Transverse colon (tissue), 4 donors: ENCODE results near the gene GNAI3. TPM values are rescaled to one million over a fixed set of nuclear protein-coding genes. Genes with fewer than 3 reads are reported as not detected.

Experiments used
- DNase-seq: peaks from one replicate; pipeline ENCODE4 v3.0.0-alpha.2; 2019
- H3K27ac ChIP-seq, 4 donors: fragments of 200-600 bp; sonication (generic); 2 replicates each; pipeline ENCODE4 v1.5.1; 2016 to 2018; ENCODE audit warnings: inconsistent platforms in 4 of 4
- H3K27me3 ChIP-seq: fragments of 200-600 bp; sonication (generic); 2 replicates; pipeline ENCODE4 v1.5.1; 2017; ENCODE audit warnings: inconsistent platforms
- H3K36me3 ChIP-seq, 4 donors: fragments of 200-600 bp; sonication (generic); 2 replicates each; pipeline ENCODE4 v1.5.1; 2017 to 2019; ENCODE audit warnings: inconsistent platforms in 4 of 4
- H3K4me1 ChIP-seq, 4 donors: fragments of 200-600 bp; sonication (generic); 2 replicates each; pipeline ENCODE4 v1.5.1; 2017 to 2020; ENCODE audit warnings: inconsistent platforms in 4 of 4
- H3K4me3 ChIP-seq, 4 donors: fragments of 200-600 bp; sonication (generic); 1 replicate in 1 of 4; 2 replicates in 3 of 4; pipeline versions ENCODE4 v1.5.1 to v1.6.1; 2017 to 2019; ENCODE audit warnings: inconsistent platforms in 4 of 4
- H3K9me3 ChIP-seq, 2 donors: fragments of 200-600 bp; sonication (generic); 2 replicates each; pipeline ENCODE4 v1.5.1; 2017 to 2019; ENCODE audit warnings: inconsistent platforms in 2 of 2
- CTCF ChIP-seq, 5 experiments: fragments of 200-600 bp in 3 of 5; fragments of 450-650 bp in 2 of 5; sonication (generic) in 3 of 5; IDR thresholded peaks; 1 replicate in 2 of 5; 2 replicates in 3 of 5; pipeline ENCODE4 v1.5.1; 2016 to 2017; ENCODE audit warnings: antibody characterized with exemption in 5 of 5, inconsistent platforms in 3 of 5, mild to moderate bottlenecking in 2 of 5, moderate library complexity in 1 of 5
- EP300 ChIP-seq: sonication (generic); formaldehyde crosslinking; IDR thresholded peaks from one replicate; pipeline ENCODE4 v1.6.1; 2017; ENCODE audit warnings: antibody characterized with exemption, low read depth
- POLR2A ChIP-seq: fragments of 450-650 bp; IDR thresholded peaks from one replicate; pipeline ENCODE4 v1.6.1; 2016; ENCODE audit warnings: antibody characterized with exemption, mild to moderate bottlenecking, moderate library complexity
- POLR2AphosphoS5 ChIP-seq, 3 donors: sonication (generic); formaldehyde crosslinking; IDR thresholded peaks; one replicate each; pipeline ENCODE4 v1.6.1; 2016; ENCODE audit warnings: antibody characterized with exemption in 3 of 3
- WGBS, 2 donors: methylation state at CpG; one replicate each; pipeline ENCODE4 v1.1.5; 2018; ENCODE audit warnings: low coverage in 1 of 2; 5-methylcytosine and 5-hydroxymethylcytosine counted together
- in situ Hi-C, 4 donors: fragments of 200-750 bp; cut with MboI; loops; one replicate each; pipeline versions ENCODE4 v1.15.0 to v1.15.1; 2017; ENCODE audit warnings: low sequenced_read_pairs in 3 of 4, low pct_ligation_motif_present in 1 of 4, low pct_unique_long_range_greater_than_20kb in 1 of 4
- intact Hi-C: fragments of 100-400 bp; cut with DNase I; formaldehyde crosslinking; loops from one replicate; pipeline ENCODE4 v1.15.1; 2023; ENCODE audit warnings: low total_unique reads
- total RNA-seq, 4 donors: library from RNA; depleted of rRNA; stranded (reverse); fragments of >200 nt; gene quantifications; one replicate each; pipeline ENCODE4 v1.1.0, GENCODE V29; 2016

The GNAI3 gene
- total RNA-seq, 4 donors from 2014 or later: 2.2 to 7.5 (median 5.1) TPM

DNA sequence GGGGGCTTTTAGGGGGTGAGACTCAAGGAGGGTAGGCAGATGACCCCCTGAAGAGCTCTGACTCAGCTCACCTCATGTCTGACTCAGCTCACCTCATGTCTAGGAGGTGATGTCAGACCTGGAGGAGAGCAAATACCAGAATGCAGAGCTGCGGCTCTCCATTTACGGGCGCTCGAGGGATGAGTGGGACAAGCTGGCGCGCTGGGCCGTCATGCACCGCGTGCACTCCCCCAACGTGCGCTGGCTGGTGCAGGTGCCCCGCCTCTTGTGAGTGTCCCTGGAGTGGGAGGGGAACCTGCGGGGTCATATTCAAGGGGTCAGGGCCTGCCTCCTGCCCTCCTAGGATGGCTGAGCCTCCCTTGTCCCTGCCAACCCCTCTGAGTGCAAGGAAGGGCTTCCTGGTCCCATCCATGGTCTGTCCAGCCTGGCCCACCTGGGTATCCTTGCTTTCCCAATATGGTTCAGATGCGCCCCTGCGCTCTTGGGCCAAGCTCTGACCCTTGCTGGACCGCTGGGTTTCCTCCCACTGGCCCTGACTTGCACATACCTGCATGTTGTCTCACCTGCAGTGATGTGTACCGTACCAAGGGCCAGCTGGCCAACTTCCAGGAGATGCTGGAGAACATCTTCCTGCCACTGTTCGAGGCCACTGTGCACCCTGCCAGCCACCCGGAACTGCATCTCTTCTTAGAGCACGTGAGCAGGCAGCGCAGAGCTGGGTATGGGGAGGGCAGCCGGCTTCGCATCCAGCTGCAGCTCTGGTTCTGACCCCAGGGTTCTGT is 80.3 kb downstream of the GNAI3 start:
- in situ Hi-C loops: loop anchor here in 1 of 4 donors (10.0 kb wide), 1 partner anchor 84 kb away; the partner anchor contains the start of gene GNAI3
- no peak for DNase-seq
- Histone ChIP-seq H3K9me3 (no peaks in the 10 kb centered on the region), H3K27me3 (no peaks in the 10 kb centered on the region), H3K4me3 (no peak overlapping the region), H3K36me3 (no peaks in the 10 kb centered on the region), H3K27ac (no peak overlapping the region), H3K4me1 (peaks cover 3 to 25% (median 9%) of the 10 kb centered on the region in 4 donors)
- 88% methylated on average over 23 of the region's 23 CpGs; no CpG with 5 or more reads in 1 of the 2 donors for WGBS, 2 donors
- TF ChIP-seq CTCF (IDR thresholded peaks at IDR 0.05) (no peak), EP300 (no peak), POLR2AphosphoS5 (IDR thresholded peaks at IDR 0.05) (no peak), POLR2A (no peak)
- intact Hi-C loops: loop anchor here (5.0 kb wide), 1 partner anchor 81 kb away; the partner anchor contains the start of gene GNAI3

- Histone ChIP-seq H3K4me3 (no peak overlapping the region), H3K9me3 (no peaks in the 10 kb centered on the region), H3K36me3 (no peaks in the 10 kb centered on the region), H3K27ac (no peak overlapping the region), H3K27me3 (no peaks in the 10 kb centered on the region), H3K4me1 (peaks cover 3 to 20% (median 10%) of the 10 kb centered on the region in 4 donors)
- in situ Hi-C loops (loop anchor here in 3 of 4 donors (5.0 to 10.0 kb wide), 3 partner anchors 85 to 355 kb away; partner anchors contain the start of genes AHCYL1 (in 1 of the 3) and GNAI3 (in 1 of the 3)), intact Hi-C loops (loop anchor here (5.0 kb wide), 1 partner anchor 82 kb away; the partner anchor contains the start of gene GNAI3)
- 90 to 100% methylated on average over 2 to 10 of the region's 10 CpGs for WGBS, 2 donors
- TF ChIP-seq POLR2A (no peak), POLR2AphosphoS5 (IDR thresholded peaks at IDR 0.05) (no peak), EP300 (no peak), CTCF (IDR thresholded peaks at IDR 0.05) (no peak)
- DNase-seq: no peak
Measured at GRCh38 chr1:109629372-109630030, 81.1 kb downstream of the GNAI3 start.

DNA sequence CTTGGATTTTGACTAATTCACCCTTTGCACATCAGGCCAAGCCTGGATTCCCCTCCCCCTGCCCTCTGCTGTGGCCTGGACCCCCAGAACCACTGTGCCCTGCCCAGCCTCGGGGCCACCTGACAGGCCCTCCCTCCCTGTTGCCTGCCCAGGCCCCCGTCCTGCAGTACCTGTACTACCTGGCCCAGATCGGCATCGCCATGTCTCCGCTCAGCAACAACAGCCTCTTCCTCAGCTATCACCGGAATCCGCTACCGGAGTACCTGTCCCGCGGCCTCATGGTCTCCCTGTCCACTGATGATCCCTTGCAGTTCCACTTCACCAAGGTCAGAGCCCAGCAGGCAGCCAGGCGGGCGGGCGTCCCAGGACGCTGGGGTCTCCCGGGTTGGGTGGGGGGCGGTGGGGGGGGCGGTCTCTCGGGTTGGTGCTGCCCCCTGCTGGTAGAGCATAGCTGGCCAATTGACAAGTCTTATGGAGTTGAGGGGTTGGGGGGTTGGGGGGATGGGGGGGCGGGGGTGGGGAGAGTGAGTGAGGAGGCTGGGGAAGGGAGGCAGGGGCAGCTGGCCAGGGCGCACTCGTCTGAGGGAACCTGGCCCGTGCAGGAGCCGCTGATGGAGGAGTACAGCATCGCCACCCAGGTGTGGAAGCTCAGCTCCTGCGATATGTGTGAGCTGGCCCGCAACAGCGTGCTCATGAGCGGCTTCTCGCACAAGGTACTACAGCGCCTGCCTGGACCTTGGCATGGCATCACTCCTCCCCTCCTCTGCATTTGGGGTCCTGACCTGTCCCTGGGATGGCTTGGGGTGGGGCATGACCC is 81.9 kb downstream of the GNAI3 start:
- TF ChIP-seq POLR2AphosphoS5 (IDR thresholded peaks at IDR 0.05) (no peak), CTCF (IDR thresholded peaks at IDR 0.05) (peak in 3 of 5 experiments; percentile 39 to 48 (median 45))
- no peaks in the 10 kb centered on the region for H3K9me3 ChIP-seq
- H3K4me3 ChIP-seq: no peak overlapping the region
- WGBS, 2 donors: 93 to 94% methylated on average over 2 to 22 of the region's 30 CpGs
- H3K27ac ChIP-seq: no peak overlapping the region
- H3K27me3 ChIP-seq: no peaks in the 10 kb centered on the region
- peaks cover 3 to 20% (median 10%) of the 10 kb centered on the region in 4 donors for H3K4me1 ChIP-seq
- in situ Hi-C loops: loop anchor here in 2 of 4 donors (5.0 to 10.0 kb wide), 2 partner anchors 88 to 355 kb away; partner anchors contain the start of gene AHCYL1 (in 1 of the 2)
- intact Hi-C loops: no loop called here
- H3K36me3 ChIP-seq: no peaks in the 10 kb centered on the region
- no peak for DNase-seq
